CD4-positive, alpha-beta T cell (primary cell): ENCODE data around the gene RELL2. TPM values are rescaled to one million over a fixed set of nuclear protein-coding genes. Genes with fewer than 3 reads are reported as not detected.

ENCODE experiments used
- ATAC-seq: fragments of 200-7000 bp; cut with Tn5 transposase; one replicate; pipeline ENCODE4 v1.10.0; 2022; ENCODE audit warnings: mild to moderate bottlenecking; ENCODE audit not compliant: poor library complexity
- CTCF ChIA-PET: fragments of 350-600 bp; sonication (Branson Sonifier 250); formaldehyde crosslinking; loops from one replicate; lab custom pipeline; 2021; ENCODE audit warnings: antibody characterized with exemption, inconsistent platforms; lab: Charles Lee
- POLR2A ChIA-PET: fragments of 350-600 bp; sonication (Branson Sonifier 250); formaldehyde crosslinking; loops from one replicate; lab custom pipeline; 2021; ENCODE audit warnings: antibody characterized with exemption, inconsistent platforms; lab: Charles Lee
- DNase-seq, 14 experiments: peaks; one replicate each; pipeline ENCODE4 v3.0.0-alpha.2; 2013 to 2020; ENCODE audit warnings: mixed read lengths in 2 of 14
- H3K27ac ChIP-seq, 2 donors: one replicate each; pipeline versions ENCODE4 v1.5.1 to v1.7.0; 2013; ENCODE audit warnings: low read length in 2 of 2, low read depth in 1 of 2, mild to moderate bottlenecking in 1 of 2
- H3K27me3 ChIP-seq, 2 experiments: 1 replicate in 1 of 2; 2 replicates in 1 of 2; pipeline versions ENCODE4 v1.6.1 to v1.7.0; 2013; ENCODE audit warnings: low read length in 2 of 2, control low read depth in 1 of 2, mild to moderate bottlenecking in 1 of 2, moderate library complexity in 1 of 2; ENCODE audit not compliant: insufficient read depth in 2 of 2, control insufficient read depth in 1 of 2
- H3K36me3 ChIP-seq: one replicate; pipeline ENCODE4 v1.6.1; 2013; ENCODE audit warnings: low read length, control low read depth; ENCODE audit not compliant: insufficient read depth
- H3K4me1 ChIP-seq: one replicate; pipeline ENCODE4 v1.6.1; 2013; ENCODE audit warnings: low read length, control low read depth; ENCODE audit not compliant: insufficient read depth
- H3K4me3 ChIP-seq: one replicate; pipeline ENCODE4 v1.5.1; 2013; ENCODE audit warnings: mild to moderate bottlenecking, low read length, moderate library complexity
- H3K9me3 ChIP-seq, 2 experiments: 1 replicate in 1 of 2; 2 replicates in 1 of 2; pipeline versions ENCODE4 v1.6.1 to v1.7.0; 2013; ENCODE audit warnings: low read length in 2 of 2, mild to moderate bottlenecking in 2 of 2, control low read depth in 1 of 2, moderate library complexity in 1 of 2; ENCODE audit not compliant: control insufficient read depth in 1 of 2, insufficient read depth in 1 of 2
- H3K27ac Mint-ChIP-seq: one replicate; pipeline ENCODE4 v1.8.0; 2020; ENCODE audit warnings: mixed read lengths
- H3K27me3 Mint-ChIP-seq: one replicate; pipeline ENCODE4 v1.8.0; 2021; ENCODE audit warnings: mixed read lengths
- H3K36me3 Mint-ChIP-seq: one replicate; pipeline ENCODE4 v1.8.0; 2021; ENCODE audit warnings: low read depth, mixed read lengths
- H3K4me1 Mint-ChIP-seq: one replicate; pipeline ENCODE4 v1.8.0; 2021; ENCODE audit warnings: low read depth, mixed read lengths
- H3K4me3 Mint-ChIP-seq: one replicate; pipeline ENCODE4 v1.8.0; 2020; ENCODE audit warnings: mild to moderate bottlenecking, mixed read lengths
- H3K9me3 Mint-ChIP-seq: one replicate; pipeline ENCODE4 v1.8.0; 2020; ENCODE audit warnings: mixed read lengths
- CTCF ChIP-seq: fragments of 200-600 bp; IDR thresholded peaks from one replicate; pipeline ENCODE4 v1.8.0; 2022; ENCODE audit warnings: antibody characterized with exemption, mild to moderate bottlenecking
- intact Hi-C, 2 experiments: fragments of 100-400 bp; cut with DNase I in 1 of 2; cut with micrococcal nuclease in 1 of 2; formaldehyde crosslinking; loops; one replicate each; pipeline versions ENCODE4 v1.15.1 to v1.9.0; 2023 to 2025; cut with DNase I, micrococcal nuclease
- total RNA-seq, 174 experiments: library from RNA in 2 of 174; stranded (reverse) in 2 of 174; gene quantifications; one replicate each; pipeline ENCODE4 v1.2.3 and lab custom pipeline; 2021 to 2026

RELL2 gene
- total RNA-seq, 2 experiments from 2014 or later, result 10.9 to 11.4 TPM

- H3K27me3 Mint-ChIP-seq, result peaks cover 3% of the 10 kb centered on the region
- H3K36me3 ChIP-seq, result no peaks in the 10 kb centered on the region
- H3K4me1 ChIP-seq, result peaks cover 37% of the 10 kb centered on the region
- no peaks in the 10 kb centered on the region for H3K9me3 Mint-ChIP-seq
- peak overlapping the region; percentile 25 for H3K4me3 Mint-ChIP-seq
- TF ChIP-seq CTCF, result no peak
- intact Hi-C loops, result loop anchor here in 1 of 2 experiments (5.0 kb wide), 1 partner anchor 674 kb away; no protein-coding TSS in a partner anchor
- CTCF ChIA-PET, result interaction anchor here (1.3 to 3.2 kb wide), 4 partner anchors 9 to 277 kb away, joined by 5 to 17 read pairs (median 10); no protein-coding TSS in a partner anchor
- no peaks in the 10 kb centered on the region for H3K27me3 ChIP-seq
- ATAC-seq (no peak), DNase-seq (no peak)
- H3K36me3 Mint-ChIP-seq, result no peaks in the 10 kb centered on the region
- POLR2A ChIA-PET, result interaction anchor here (0.6 to 2.7 kb wide), 13 partner anchors 9 to 426 kb away, joined by 3 to 22 read pairs (median 5); partner anchors contain the start of genes DELE1, FCHSD1, HDAC3 and PCDH1
- H3K4me1 Mint-ChIP-seq, result peaks cover 29% of the 10 kb centered on the region
- H3K27ac Mint-ChIP-seq, result no peak overlapping the region
- H3K27ac ChIP-seq, result peak overlapping the region in 1 of 2 donors; percentile 3
- no peaks in the 10 kb centered on the region for H3K9me3 ChIP-seq
- H3K4me3 ChIP-seq, result no peak overlapping the region
Observed at GRCh38 chr5:141683596-141684141, 46.9 kb downstream of the RELL2 start.

- no peak overlapping the region for H3K4me3 Mint-ChIP-seq
- peaks cover 27% of the 10 kb centered on the region for H3K4me1 Mint-ChIP-seq
- Histone ChIP-seq H3K36me3 (no peaks in the 10 kb centered on the region), H3K27me3 (no peaks in the 10 kb centered on the region), H3K4me3 (no peak overlapping the region), H3K27ac (no peak overlapping the region), H3K4me1 (peaks cover 32% of the 10 kb centered on the region), H3K9me3 (no peaks in the 10 kb centered on the region)
- ChIA-PET CTCF (no interaction called here), POLR2A (no interaction called here)
- DNase-seq (no peak), ATAC-seq (no peak)
- intact Hi-C loops, result no loop called here
- H3K9me3 Mint-ChIP-seq, result no peaks in the 10 kb centered on the region
- H3K36me3 Mint-ChIP-seq, result no peaks in the 10 kb centered on the region
- H3K27me3 Mint-ChIP-seq, result peaks cover 10% of the 10 kb centered on the region
- H3K27ac Mint-ChIP-seq, result no peak overlapping the region
- TF ChIP-seq CTCF, result no peak
Observed at GRCh38 chr5:141685591-141685990, 48.8 kb downstream of the RELL2 start.

- H3K4me1 Mint-ChIP-seq, result peaks cover 20% of the 10 kb centered on the region
- H3K36me3 Mint-ChIP-seq, result no peaks in the 10 kb centered on the region
- no peak for TF ChIP-seq CTCF
- POLR2A ChIA-PET, result no interaction called here
- no peak for DNase-seq
- peaks cover 12% of the 10 kb centered on the region for H3K27me3 Mint-ChIP-seq
- H3K9me3 ChIP-seq, result no peaks in the 10 kb centered on the region
- H3K4me1 ChIP-seq, result peaks cover 22% of the 10 kb centered on the region
- intact Hi-C loops, result no loop called here
- CTCF ChIA-PET, result interaction anchor here (1.2 kb wide), 1 partner anchor 193 kb away, joined by 5 read pairs; no protein-coding TSS in a partner anchor
- H3K4me3 Mint-ChIP-seq, result no peak overlapping the region
- no peak overlapping the region for H3K4me3 ChIP-seq
- H3K9me3 Mint-ChIP-seq, result no peaks in the 10 kb centered on the region
- no peaks in the 10 kb centered on the region for H3K27me3 ChIP-seq
- H3K27ac ChIP-seq, result no peak overlapping the region
- ATAC-seq, result no peak
- H3K36me3 ChIP-seq, result no peaks in the 10 kb centered on the region
- no peak overlapping the region for H3K27ac Mint-ChIP-seq
Observed at GRCh38 chr5:141686648-141687416, 50.0 kb downstream of the RELL2 start.

Other genes starting within 250 kb of the RELL2 start
- not detected for gene PCDHGB4, start 249.3 kb upstream of the RELL2 start, total RNA-seq
- gene PCDHGA8, start 244.4 kb upstream of the RELL2 start, total RNA-seq, result not detected
- gene PCDHGB5, start 239.1 kb upstream of the RELL2 start, total RNA-seq, result under 1 TPM; 0.14 to 0.20 TPM
- gene PCDHGA9, start 234.2 kb upstream of the RELL2 start, total RNA-seq, result not detected
- under 1 TPM in 1 of 2 experiments, not detected in 1; 0.06 TPM for gene PCDHGB6, start 229.0 kb upstream of the RELL2 start, total RNA-seq
- under 1 TPM in 1 of 2 experiments, not detected in 1; 0.08 TPM for gene PCDHGA10, start 224.0 kb upstream of the RELL2 start, total RNA-seq
- gene PCDHGB7, start 219.3 kb upstream of the RELL2 start, total RNA-seq, result not detected
- not detected for gene PCDHGA11, start 215.9 kb upstream of the RELL2 start, total RNA-seq
- gene PCDHGA12, start 206.5 kb upstream of the RELL2 start, total RNA-seq, result not detected
- gene PCDHGC3, start 161.0 kb upstream of the RELL2 start, total RNA-seq, result not detected
- gene PCDHGC4, start 152.0 kb upstream of the RELL2 start, total RNA-seq, result not detected
- gene PCDHGC5, start 147.9 kb upstream of the RELL2 start, total RNA-seq, result not detected
- gene DIAPH1, start 18.0 kb upstream of the RELL2 start, total RNA-seq, result 100 to 1,000 TPM; 159 to 161 TPM
- gene HDAC3, start 148 bp upstream of the RELL2 start, total RNA-seq, result 10 to 100 TPM; 51.1 to 52.7 TPM
- 10 to 100 TPM; 79.8 to 86.8 TPM for gene FCHSD1, start 14.4 kb downstream of the RELL2 start, total RNA-seq
- under 1 TPM; 0.30 to 0.31 TPM for gene ARAP3, start 45.2 kb downstream of the RELL2 start, total RNA-seq
- gene PCDH1, start 241.4 kb downstream of the RELL2 start, total RNA-seq, result under 1 TPM in 1 of 2 experiments, not detected in 1; 0.17 TPM